Stromal cell of bone marrow (primary cell): ENCODE data around the gene RPSA.
"Not testable (repeated sequence)": the region's sequence is repeated elsewhere in the genome, so short reads cannot be mapped to it uniquely, and the experiment has no call there.

Source experiments
- DNase-seq: peaks from one replicate; pipeline ENCODE4 v3.0.0-alpha.2; 2012; ENCODE audit warnings: low read depth

RPSA gene

DNA sequence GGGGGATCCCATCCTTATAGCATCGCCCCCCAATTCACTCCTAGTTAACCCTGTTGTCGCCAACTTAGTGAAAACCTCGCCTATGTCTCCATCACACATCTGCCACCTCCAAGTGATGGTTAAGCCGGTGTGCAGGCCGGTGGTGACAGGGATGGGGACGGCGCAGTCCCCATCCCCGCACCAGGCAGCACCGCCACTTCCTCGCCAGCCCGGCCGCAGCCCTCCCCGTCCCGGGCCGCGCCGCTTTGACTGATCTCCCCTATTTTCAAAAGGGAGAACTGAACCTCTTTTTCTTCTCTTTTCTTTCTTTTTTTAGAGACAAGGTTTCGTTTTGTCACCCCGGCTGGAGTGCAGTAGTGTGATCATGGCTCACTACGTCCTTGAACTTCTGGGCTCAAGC is 49.6 kb downstream of the RPSA start:
- DNase-seq = no peak

DNA sequence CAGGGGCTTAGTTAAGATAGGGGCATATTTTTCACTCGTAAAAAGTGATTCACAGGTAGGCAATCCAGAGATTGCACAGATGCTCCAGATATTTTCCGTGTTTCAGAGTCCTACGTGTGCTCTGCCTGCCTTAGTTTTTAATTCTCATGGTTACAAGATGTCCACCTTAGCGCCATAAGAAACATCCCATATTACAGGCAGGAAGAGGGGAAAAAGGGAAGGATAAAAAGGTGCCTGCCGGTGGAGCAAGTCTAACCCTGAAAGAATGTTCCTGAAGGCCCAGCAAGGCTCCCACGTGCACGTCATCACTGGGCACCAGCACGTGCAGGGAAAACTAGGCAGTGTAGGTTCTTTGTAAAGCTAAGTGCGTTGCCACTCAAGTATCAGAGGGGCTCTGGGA is 50.8 kb downstream of the RPSA start:
- DNase-seq = no peak

- DNase-seq = not testable (repeated sequence)
These were observed 52.1 kb downstream of the RPSA start for GRCh38 chr3:39458579-39458978.

- DNase-seq = no peak
These were observed 54.2 kb downstream of the RPSA start for GRCh38 chr3:39460677-39461076.
